HTERT RPE-1 (cell line): ENCODE data around the gene ZBTB38.

ENCODE experiments used
- in situ Hi-C: fragments of 300-500 bp; cut with MboI; formaldehyde crosslinking; loops from 4 replicates; pipeline ENCODE4 v1.14.3; 2020; ENCODE audit warnings: low sequenced_read_pairs

ZBTB38 gene

GRCh38 chr3:141368062-141368924 lies at the start of gene ZBTB38:
TSS of gene ZBTB38 (plus strand) at chr3:141368504. CDS start at chr3:141442389, 73,885 bp downstream.
- in situ Hi-C loops, result no loop called here

DNA sequence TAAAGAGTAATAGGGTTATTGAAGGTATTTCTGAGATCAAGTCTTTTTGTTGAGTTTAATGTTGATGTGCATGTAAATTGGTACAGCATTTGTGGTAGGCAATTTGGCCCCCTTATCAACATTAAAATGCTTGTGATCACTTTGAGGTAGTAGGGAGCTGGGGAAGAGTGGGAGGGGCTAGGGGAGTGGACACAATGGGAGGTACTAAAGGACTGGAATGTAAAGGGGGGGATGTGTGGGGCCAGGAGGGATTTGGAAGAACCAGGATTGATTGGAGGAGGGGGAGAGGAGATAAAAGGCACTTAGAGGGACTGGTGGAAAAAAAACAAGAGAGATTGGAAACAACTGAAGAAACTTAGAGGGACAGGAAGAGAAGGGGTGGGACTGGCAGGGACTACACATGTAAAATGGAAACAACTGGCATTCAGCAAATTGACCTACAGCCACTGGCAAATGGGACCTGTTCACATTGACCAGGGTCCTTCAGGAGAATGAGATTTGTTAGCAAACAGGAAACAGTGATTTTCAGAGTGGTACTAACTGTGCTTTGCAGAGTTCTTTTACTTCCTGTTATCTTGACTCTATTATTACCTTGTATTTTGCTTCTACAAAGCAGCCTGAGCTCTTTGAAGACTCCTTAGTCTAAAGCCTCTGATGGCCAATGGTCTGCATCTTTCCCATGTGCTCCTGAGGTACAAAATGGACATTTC lies 47.8 kb upstream of the ZBTB38 start:
- in situ Hi-C loops, result no loop called here

- in situ Hi-C loops, result no loop called here
Measured at GRCh38 chr3:141321109-141321497, 47.2 kb upstream of the ZBTB38 start.

- in situ Hi-C loops, result no loop called here
Measured at GRCh38 chr3:141323936-141324704, 44.2 kb upstream of the ZBTB38 start.

GRCh38 chr3:141326123-141326522 lies 42.2 kb upstream of the ZBTB38 start:
- in situ Hi-C loops, result no loop called here

- in situ Hi-C loops, result no loop called here
Measured at GRCh38 chr3:141326626-141327025, 41.7 kb upstream of the ZBTB38 start.

DNA sequence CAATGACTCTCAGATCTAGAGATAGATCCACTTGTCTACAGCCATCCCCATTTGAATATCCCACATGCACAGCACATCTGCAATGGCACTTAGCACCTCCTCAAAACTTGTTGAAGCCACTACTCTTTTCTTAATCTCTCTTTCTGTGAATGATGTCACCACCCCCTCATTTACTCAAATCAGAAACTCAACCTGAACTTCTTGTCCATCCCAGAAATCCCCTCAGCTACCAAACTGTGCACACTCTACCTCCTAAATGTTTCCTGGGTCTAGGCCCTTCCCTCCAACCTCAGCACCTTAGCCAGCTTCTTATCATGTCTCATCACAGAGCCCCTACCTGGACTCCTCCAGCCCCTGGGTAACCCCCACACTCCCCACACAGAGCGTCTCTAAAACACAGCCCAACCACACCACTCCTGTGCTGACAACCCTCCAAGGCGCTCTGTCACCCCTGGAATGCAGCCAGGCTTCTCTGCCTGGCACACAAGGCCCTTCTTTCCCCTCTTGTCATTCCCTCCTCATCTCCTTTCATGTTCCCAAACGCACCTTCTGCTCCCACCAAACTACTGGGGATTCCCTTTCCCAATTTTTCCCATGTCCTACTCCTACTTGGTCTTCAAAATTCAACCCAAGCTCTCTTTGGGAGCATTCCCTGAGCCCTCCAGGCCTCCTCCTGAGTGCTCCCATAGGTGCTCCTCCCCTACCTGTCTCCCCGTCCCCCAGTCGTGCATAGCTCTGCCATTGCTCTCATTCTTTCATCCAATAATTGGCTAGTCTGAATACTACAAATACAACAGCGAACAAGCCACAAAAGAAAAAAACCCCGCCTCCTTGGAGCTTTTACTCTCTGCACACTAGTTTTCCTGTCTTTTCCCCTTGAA lies 39.8 kb upstream of the ZBTB38 start:
- in situ Hi-C loops, result no loop called here

DNA sequence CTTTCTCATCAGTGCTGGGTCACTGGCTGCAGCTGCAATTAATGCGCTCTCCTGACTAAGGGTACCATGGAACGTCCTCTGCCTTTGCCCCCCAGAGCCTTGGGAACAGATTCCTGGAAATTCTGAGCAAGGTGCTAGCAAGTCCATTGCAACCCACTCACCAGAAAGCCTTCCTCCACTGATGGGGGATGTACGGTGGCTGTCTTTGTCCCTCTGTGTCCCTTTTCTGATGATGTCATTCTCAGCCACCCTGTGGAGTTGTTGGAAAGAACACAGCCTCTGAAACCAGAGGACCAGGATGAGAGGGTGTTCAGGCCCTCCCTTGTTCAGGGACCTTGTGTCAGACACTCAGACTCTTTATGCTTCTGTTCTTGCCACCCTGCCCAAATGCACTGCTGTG lies 38.1 kb upstream of the ZBTB38 start:
- in situ Hi-C loops, result no loop called here

DNA sequence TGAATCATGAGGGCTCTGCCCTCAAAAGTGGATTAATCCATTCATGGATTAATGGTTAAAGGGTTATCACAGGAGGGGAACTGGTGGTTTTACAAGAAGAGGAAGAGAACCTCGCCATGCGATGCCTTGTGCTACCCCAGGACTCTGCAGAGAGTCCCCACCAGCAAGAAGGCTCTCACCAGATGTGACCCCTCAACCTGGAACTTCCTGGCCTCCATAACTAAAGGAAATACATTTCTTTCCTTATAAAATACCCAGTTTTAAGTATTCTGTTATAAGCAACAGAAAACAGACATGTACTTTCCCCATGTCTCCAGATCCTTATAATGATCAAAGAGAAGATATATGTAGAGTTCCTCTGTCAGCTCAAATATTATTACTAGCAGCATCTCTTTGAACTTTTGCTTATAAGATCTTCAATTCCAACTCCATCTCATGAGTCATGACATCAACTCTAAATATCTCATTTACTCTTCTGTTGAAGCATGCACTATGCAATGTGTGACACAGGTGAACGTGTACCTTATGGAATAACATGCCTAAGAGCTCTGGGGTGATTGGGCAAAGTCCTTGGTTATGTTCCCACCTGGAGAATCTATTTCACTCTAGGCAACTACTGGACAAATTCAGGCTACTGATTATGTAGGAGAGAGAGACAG lies 37.5 kb upstream of the ZBTB38 start:
- in situ Hi-C loops, result no loop called here

DNA sequence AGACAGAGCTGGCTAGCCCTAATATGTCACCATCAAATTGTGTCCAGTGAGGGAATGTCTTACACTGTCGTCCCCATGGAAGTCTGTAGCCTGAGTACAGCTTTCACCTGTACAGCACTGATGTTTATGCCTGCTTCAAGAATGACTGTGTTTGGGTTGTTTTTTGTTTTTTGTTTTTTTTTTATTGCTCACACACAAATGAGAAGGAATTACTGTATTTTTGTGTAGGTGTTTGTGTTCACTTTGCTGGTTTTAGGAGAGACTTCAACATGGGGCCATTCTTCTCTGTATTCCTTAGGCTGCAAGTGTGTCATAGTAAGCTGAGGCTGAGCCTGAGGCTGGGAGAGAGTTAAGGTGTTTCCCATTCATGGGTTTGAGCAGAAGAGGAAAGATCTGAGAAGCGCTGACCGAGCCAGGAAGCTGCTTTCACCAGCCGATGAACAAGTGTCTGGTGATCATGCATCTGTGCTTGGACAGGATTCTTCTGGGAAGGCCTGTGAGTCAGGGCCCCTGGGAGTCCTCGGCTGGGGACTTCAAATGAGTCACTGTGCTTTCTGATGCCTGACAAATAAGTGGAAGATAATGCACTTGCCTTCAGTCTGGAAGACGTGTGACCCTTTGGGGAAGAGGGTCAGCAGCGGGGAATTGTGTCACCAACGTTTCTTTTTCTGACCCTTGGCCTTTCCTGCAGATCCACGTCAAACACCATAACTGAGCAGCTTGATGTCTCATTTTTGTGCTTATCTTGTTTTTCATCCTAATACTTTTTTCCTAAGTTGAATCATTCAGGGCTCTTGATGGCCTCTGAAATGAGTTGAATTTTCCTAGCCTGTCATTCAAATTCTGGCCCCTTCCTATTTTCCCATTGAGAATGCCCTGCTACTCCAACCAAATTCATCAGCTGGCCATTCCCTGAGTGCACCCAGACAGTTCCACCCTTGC lies 36.7 kb upstream of the ZBTB38 start:
- in situ Hi-C loops, result no loop called here

DNA sequence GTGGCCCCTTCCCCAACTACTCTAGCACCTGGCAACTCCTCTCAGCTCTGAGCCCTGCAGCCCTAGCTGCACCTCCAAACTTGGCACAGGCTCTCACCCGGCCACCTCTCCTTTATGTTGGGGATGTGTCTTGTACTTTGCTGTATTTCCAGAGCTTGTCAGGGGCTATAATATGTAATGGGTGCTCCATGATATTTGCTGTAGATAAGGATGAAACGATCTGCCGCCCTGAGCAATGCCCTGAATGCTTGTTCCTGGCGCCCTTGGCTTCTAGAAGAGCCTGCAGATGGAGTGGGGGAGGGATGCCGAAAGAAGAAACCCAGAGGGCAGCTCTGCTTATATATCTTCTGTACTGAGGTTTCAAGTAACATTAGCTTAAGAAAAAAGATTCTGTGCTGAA lies 35.9 kb upstream of the ZBTB38 start:
- in situ Hi-C loops, result no loop called here

- in situ Hi-C loops, result no loop called here
Measured at GRCh38 chr3:141333836-141334626, 34.3 kb upstream of the ZBTB38 start.

DNA sequence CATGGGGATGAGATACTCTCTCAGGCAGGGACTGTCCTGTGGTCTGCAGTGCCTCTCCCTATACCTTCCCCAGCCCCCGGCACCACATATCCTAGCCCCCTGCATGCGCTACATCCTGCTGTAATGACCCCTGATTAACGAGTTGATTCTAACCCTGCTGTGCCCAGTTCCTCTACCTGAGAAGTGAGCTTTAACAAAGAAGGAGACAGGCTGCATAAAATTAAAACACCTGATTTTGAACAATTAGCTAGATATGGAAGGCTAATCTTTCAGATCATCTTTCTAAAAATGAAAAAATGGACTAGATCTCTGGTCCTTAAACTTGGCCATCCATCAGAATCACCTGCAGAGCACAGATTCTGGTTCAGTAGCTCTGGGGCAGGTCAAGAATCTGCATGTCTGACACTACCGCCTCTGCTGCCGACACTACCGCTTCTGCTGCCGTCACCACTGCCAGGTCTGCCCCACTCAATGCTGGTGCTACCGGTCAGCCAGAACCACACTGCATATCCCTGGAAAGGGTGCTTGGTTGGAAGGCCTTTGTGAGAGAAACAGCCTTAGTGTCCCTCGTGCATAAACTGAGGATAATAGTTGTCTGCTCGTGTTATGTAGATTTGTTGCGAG lies 33.6 kb upstream of the ZBTB38 start:
- in situ Hi-C loops, result no loop called here

- in situ Hi-C loops, result no loop called here
Measured at GRCh38 chr3:141335531-141336061, 32.7 kb upstream of the ZBTB38 start.

GRCh38 chr3:141336672-141337522 lies 31.4 kb upstream of the ZBTB38 start:
- in situ Hi-C loops, result no loop called here

GRCh38 chr3:141337523-141337854 lies 30.8 kb upstream of the ZBTB38 start:
- in situ Hi-C loops, result no loop called here

DNA sequence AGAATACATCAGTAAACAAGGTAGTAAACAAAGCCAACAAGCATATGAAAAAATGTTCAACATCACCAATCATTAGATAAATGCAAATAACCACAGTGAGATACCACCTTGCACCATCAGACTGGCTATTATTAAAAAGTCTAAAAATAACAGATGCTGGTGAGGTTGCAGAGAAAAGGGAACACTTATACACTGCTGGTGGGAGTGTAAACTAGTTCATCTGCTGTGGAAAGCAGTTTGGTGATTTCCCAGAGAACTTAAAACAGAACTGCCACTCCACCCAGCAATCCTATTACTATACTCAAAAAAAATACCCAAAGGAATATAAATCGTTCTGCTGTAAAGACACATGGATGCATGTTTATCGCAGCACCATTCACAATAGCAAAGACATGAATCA lies 30.3 kb upstream of the ZBTB38 start:
- in situ Hi-C loops, result no loop called here
